Astrocyte of the cerebellum (primary cell): ENCODE measurements around the gene ENOX1.

ENCODE experiments used
- DNase-seq: peaks from one replicate; pipeline ENCODE4 v3.0.0-alpha.2; 2011; ENCODE audit warnings: low read depth
- H3K4me3 ChIP-seq: 2 replicates; pipeline ENCODE4 v1.5.1; 2011; ENCODE audit warnings: mild to moderate bottlenecking, low read depth, low read length, moderate library complexity
- in situ Hi-C: cut with HindIII; loops from 2 replicates; pipeline ENCODE4 v1.10.0; 2017; ENCODE audit warnings: low sequenced_read_pairs
- TF ChIP-seq, protein P1 (sequence below): IDR thresholded peaks from 2 replicates; pipeline ENCODE4 v1.5.1; 2012; ENCODE audit warnings: low read length, low read depth, moderate library complexity, mild to moderate bottlenecking; ENCODE audit errors: missing control alignments

Gene ENOX1

DNA sequence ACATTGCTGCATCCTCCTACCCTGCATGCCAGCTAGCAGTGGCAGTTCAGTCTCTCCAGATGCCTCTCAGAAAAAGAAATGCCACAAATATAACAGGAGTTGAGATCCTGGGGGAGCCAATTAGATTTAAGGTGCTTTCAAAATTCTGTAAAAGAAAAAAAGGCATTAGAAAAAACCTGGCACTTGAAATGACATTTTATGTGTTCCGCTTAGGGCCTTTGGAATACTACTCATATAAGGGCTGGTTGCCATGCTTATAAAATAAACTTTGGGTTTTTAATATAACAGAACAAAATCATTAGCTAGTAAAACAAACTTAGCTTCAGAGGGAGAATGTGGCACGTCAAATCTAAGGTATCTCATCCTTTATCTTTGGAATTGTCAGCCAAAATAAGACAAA, 104.1 kb downstream of the ENOX1 start:
- DNase-seq: no peak
- TF ChIP-seq, protein P1, sequence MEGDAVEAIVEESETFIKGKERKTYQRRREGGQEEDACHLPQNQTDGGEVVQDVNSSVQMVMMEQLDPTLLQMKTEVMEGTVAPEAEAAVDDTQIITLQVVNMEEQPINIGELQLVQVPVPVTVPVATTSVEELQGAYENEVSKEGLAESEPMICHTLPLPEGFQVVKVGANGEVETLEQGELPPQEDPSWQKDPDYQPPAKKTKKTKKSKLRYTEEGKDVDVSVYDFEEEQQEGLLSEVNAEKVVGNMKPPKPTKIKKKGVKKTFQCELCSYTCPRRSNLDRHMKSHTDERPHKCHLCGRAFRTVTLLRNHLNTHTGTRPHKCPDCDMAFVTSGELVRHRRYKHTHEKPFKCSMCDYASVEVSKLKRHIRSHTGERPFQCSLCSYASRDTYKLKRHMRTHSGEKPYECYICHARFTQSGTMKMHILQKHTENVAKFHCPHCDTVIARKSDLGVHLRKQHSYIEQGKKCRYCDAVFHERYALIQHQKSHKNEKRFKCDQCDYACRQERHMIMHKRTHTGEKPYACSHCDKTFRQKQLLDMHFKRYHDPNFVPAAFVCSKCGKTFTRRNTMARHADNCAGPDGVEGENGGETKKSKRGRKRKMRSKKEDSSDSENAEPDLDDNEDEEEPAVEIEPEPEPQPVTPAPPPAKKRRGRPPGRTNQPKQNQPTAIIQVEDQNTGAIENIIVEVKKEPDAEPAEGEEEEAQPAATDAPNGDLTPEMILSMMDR: no peak
- in situ Hi-C loops: no loop called here
- no peak overlapping the region for H3K4me3 ChIP-seq

DNA sequence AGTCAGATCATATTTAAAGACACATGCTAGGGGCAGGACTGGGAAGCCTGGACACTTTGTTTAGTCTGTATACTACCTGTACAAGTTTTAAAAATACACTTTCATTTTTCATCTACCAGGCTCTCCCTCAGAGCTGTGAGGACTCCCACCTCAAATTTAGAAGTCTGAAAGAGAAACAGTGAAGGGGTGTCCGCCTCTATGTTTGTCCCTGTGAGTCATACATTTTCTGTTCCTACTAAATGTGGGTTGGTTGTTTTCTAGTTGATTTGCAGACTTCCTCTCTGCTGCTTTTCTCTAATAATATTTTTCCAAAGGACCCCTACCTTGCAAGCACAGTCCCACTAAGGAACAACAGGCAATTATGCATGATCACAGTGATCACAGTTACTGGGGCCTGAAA, 110.5 kb downstream of the ENOX1 start:
- no peak overlapping the region for H3K4me3 ChIP-seq
- in situ Hi-C loops: loop anchor here (5.0 kb wide), 1 partner anchor 61 kb away; no protein-coding TSS in a partner anchor
- no peak for DNase-seq
- TF ChIP-seq, protein P1: no peak

DNA sequence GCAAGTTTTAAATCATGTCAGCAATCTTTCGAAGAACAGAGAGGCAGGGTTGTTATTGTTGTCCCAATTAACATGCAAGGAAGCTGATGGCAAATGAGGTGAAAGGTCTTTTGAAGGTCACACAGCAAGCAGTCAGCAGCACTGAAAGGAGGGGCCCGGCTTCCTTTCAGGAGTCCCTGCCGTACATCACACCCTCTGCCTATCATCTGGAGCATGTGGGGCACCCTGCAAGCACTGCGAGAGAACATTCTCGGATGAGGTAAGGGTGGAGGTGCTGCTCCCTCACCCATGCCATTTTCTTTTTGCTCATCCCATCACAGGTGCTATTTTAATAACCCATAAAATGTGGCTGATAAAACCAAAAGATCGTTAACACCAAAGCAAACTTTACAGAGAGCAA, 111.2 kb downstream of the ENOX1 start:
- TF ChIP-seq, protein P1: no peak
- in situ Hi-C loops: loop anchor here (5.0 kb wide), 1 partner anchor 62 kb away; no protein-coding TSS in a partner anchor

DNA sequence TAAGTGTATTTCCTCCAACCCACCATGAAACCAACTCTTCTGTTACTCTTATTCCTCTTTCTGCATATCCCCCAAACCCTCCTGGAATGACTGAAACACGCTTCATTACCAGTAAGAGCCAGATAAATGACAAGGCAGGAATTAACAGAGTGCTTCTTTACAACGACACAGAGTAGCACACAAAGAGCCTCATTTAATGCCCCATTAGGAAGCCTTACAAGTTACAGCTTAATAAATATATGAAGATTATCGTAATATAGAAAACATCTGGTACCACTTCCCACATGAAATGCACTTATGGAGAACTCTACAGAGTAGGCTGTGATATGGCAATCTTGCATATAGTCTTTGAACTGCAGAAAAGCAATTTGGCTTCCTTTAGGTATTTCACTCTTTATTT, 116.8 kb downstream of the ENOX1 start:
- DNase-seq: no peak
- in situ Hi-C loops: no loop called here
- no peak overlapping the region for H3K4me3 ChIP-seq

More for the DNA sequence above, 111.2 kb downstream of the ENOX1 start:
- no peak overlapping the region for H3K4me3 ChIP-seq
- no peak for DNase-seq

DNA sequence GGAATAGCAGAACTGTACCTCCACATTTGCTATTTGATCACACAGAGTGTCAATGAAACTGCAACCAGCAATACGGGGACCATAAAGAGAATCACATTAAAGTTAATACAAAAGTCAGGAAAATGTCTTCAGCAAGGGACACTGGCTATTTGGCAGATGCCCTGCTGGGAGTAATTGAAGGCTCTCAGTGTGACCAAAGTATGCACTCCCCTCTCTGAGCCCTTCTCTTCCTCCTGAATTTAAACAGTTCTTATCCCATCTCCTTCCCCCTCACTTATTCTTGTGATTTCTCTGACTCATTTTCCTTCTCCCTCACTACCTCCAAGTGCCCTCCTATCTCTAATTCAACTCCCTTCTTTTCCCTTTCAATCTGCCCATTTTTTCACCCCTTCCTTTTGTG, 117.7 kb downstream of the ENOX1 start:
- TF ChIP-seq, protein P1: no peak
- H3K4me3 ChIP-seq: no peak overlapping the region
- in situ Hi-C loops: no loop called here
- no peak for DNase-seq

More for the DNA sequence above, 116.8 kb downstream of the ENOX1 start:
- TF ChIP-seq, protein P1: no peak

DNA sequence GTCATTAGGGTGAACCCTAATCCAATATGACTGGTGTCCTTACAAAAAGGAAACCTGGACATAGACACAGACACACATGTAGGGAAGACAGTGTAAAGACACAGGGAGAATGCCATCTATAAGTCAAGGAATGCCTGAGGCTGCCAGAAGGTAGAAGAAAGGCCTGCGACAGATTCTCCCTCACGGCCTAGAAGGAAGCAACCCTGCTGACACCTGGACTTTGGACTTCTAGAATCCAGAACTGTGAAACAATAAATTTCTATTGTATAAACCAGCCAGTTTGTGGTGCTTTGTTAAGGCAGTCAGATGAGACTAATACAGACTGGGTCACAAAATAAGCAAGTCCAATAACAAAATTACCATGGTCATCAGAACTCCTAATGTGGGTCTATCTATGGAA, 120.4 kb downstream of the ENOX1 start:
- no peak for DNase-seq

More for the DNA sequence above, 120.4 kb downstream of the ENOX1 start:
- no peak overlapping the region for H3K4me3 ChIP-seq
- TF ChIP-seq, protein P1: no peak
- in situ Hi-C loops: no loop called here
